H9 (cell line): ENCODE results near the gene NR3C2. TPM values are rescaled to one million over a fixed set of nuclear protein-coding genes. Genes with fewer than 3 reads are reported as not detected.

Source experiments
- DNase-seq: peaks from one replicate; pipeline ENCODE4 v3.0.0-alpha.2; 2017
- H2AFZ ChIP-seq: one replicate; pipeline ENCODE4 v1.6.1; 2013; ENCODE audit warnings: mild to moderate bottlenecking, low read length, control low read depth, moderate library complexity
- H2AK5ac ChIP-seq: 2 replicates; pipeline ENCODE4 v1.6.1; 2013; ENCODE audit warnings: low read length, control low read depth, mixed read lengths; ENCODE audit not compliant: insufficient read length
- H2BK120ac ChIP-seq: one replicate; pipeline ENCODE4 v1.6.1; 2013; ENCODE audit warnings: low read depth, mild to moderate bottlenecking, low read length, control low read depth, inconsistent platforms; ENCODE audit not compliant: poor library complexity, severe bottlenecking
- H2BK12ac ChIP-seq: 2 replicates; pipeline ENCODE4 v1.6.1; 2013; ENCODE audit warnings: low read length, control low read depth, mixed read lengths, low read depth; ENCODE audit not compliant: insufficient read length
- H2BK15ac ChIP-seq: 2 replicates; pipeline ENCODE4 v1.6.1; 2013; ENCODE audit warnings: low read depth, low read length, control low read depth
- H2BK20ac ChIP-seq: one replicate; pipeline ENCODE4 v1.6.1; 2013; ENCODE audit warnings: low read depth, mild to moderate bottlenecking, low read length, control low read depth, inconsistent platforms; ENCODE audit not compliant: poor library complexity, severe bottlenecking
- H2BK5ac ChIP-seq: 2 replicates; pipeline ENCODE4 v1.6.1; 2013; ENCODE audit warnings: low read length, control low read depth, mixed read lengths; ENCODE audit not compliant: insufficient read length
- H3K14ac ChIP-seq: 2 replicates; pipeline ENCODE4 v1.6.1; 2013; ENCODE audit warnings: low read length, control low read depth; ENCODE audit not compliant: insufficient read depth
- H3K18ac ChIP-seq: 2 replicates; pipeline ENCODE4 v1.6.1; 2013; ENCODE audit warnings: low read depth, mild to moderate bottlenecking, mixed read lengths, low read length, control low read depth; ENCODE audit not compliant: insufficient read length
- H3K23ac ChIP-seq: 2 replicates; pipeline ENCODE4 v1.6.1; 2013; ENCODE audit warnings: low read length, control low read depth, mixed read lengths, low read depth; ENCODE audit not compliant: insufficient read length
- H3K23me2 ChIP-seq: 2 replicates; pipeline ENCODE4 v1.6.1; 2013; ENCODE audit warnings: low read depth, mild to moderate bottlenecking, mixed read lengths, low read length, control low read depth; ENCODE audit not compliant: insufficient read length, poor library complexity, severe bottlenecking
- H3K27ac ChIP-seq: 2 replicates; pipeline ENCODE4 v1.5.1; 2013; ENCODE audit warnings: low read length, control low read depth, mixed read lengths, low read depth; ENCODE audit not compliant: insufficient read length
- H3K27me3 ChIP-seq: 2 replicates; pipeline ENCODE4 v1.6.1; 2013; ENCODE audit warnings: low read length, control low read depth, inconsistent platforms; ENCODE audit not compliant: insufficient read depth
- H3K4ac ChIP-seq: 2 replicates; pipeline ENCODE4 v1.6.1; 2013; ENCODE audit warnings: low read depth, mild to moderate bottlenecking, control low read depth, inconsistent platforms, low read length, moderate library complexity
- H3K4me1 ChIP-seq: 2 replicates; pipeline ENCODE4 v1.6.1; 2013; ENCODE audit warnings: low read length, control low read depth, inconsistent platforms; ENCODE audit not compliant: insufficient read depth
- H3K4me2 ChIP-seq: 2 replicates; pipeline ENCODE4 v1.6.1; 2013; ENCODE audit warnings: low read length, control low read depth, mixed read lengths; ENCODE audit not compliant: insufficient read length, insufficient read depth
- H3K56ac ChIP-seq: 2 replicates; pipeline ENCODE4 v1.6.1; 2013; ENCODE audit warnings: low read depth, mild to moderate bottlenecking, mixed read lengths, low read length, control low read depth; ENCODE audit not compliant: insufficient read length
- H3K79me1 ChIP-seq: 2 replicates; pipeline ENCODE4 v1.6.1; 2013; ENCODE audit warnings: low read depth, mild to moderate bottlenecking, moderate library complexity, low read length, control low read depth, inconsistent platforms; ENCODE audit not compliant: insufficient read depth, poor library complexity, severe bottlenecking
- H3K79me2 ChIP-seq: 2 replicates; pipeline ENCODE4 v1.6.1; 2013; ENCODE audit warnings: low read length, control low read depth, inconsistent platforms; ENCODE audit not compliant: insufficient read depth
- H3K9ac ChIP-seq: 2 replicates; pipeline ENCODE4 v1.6.1; 2013; ENCODE audit warnings: low read length, control low read depth, mixed read lengths; ENCODE audit not compliant: insufficient read length; ENCODE audit errors: extremely low read depth
- H3K9me3 ChIP-seq: one replicate; pipeline ENCODE4 v1.6.1; 2013; ENCODE audit warnings: low read depth, low read length, inconsistent platforms; ENCODE audit not compliant: control insufficient read depth
- H3T11ph ChIP-seq: one replicate; pipeline ENCODE4 v1.6.1; 2013; ENCODE audit warnings: mild to moderate bottlenecking, low read length, control low read depth, inconsistent platforms
- H4K20me1 ChIP-seq: one replicate; pipeline ENCODE4 v1.6.1; 2013; ENCODE audit not compliant: control insufficient read depth, insufficient read length, insufficient read depth
- H4K5ac ChIP-seq: 2 replicates; pipeline ENCODE4 v1.6.1; 2013; ENCODE audit warnings: low read depth, mild to moderate bottlenecking, mixed read lengths, low read length, control low read depth; ENCODE audit not compliant: insufficient read length
- H4K8ac ChIP-seq: replicated peaks from 2 replicates; pipeline ENCODE4 v1.6.1; 2013; ENCODE audit warnings: low read length, control low read depth, mixed read lengths, low read depth; ENCODE audit not compliant: insufficient read length
- H4K91ac ChIP-seq: 2 replicates; pipeline ENCODE4 v1.6.1; 2013; ENCODE audit warnings: low read depth, mild to moderate bottlenecking, moderate library complexity, mixed read lengths, low read length, control low read depth; ENCODE audit not compliant: insufficient read length
- H3K27ac Mint-ChIP-seq, 3 experiments: 2 replicates in 2 of 3; 3 replicates in 1 of 3; pipeline ENCODE4 v1.8.0; 2020 to 2021; ENCODE audit warnings: mixed read lengths in 3 of 3, mild to moderate bottlenecking in 1 of 3, moderate library complexity in 1 of 3
- H3K27me3 Mint-ChIP-seq: 2 replicates; pipeline ENCODE4 v1.8.0; 2021; ENCODE audit warnings: low read depth, mild to moderate bottlenecking, moderate library complexity, mixed read lengths
- H3K36me3 Mint-ChIP-seq, 3 experiments: 2 replicates in 2 of 3; 3 replicates in 1 of 3; pipeline ENCODE4 v1.8.0; 2020 to 2021; ENCODE audit warnings: low read depth in 3 of 3, mixed read lengths in 3 of 3; ENCODE audit not compliant: insufficient read depth in 1 of 3
- H3K4me1 Mint-ChIP-seq, 2 experiments: 2 replicates each; pipeline ENCODE4 v1.8.0; 2020; ENCODE audit warnings: mixed read lengths in 2 of 2
- H3K4me3 Mint-ChIP-seq, 2 experiments: 2 replicates in 1 of 2; 3 replicates in 1 of 2; pipeline ENCODE4 v1.8.0; 2020 to 2021; ENCODE audit warnings: mild to moderate bottlenecking in 2 of 2, mixed read lengths in 2 of 2, moderate library complexity in 1 of 2
- H3K9me3 Mint-ChIP-seq, 2 experiments: 2 replicates in 1 of 2; 3 replicates in 1 of 2; pipeline ENCODE4 v1.8.0; 2020; ENCODE audit warnings: mild to moderate bottlenecking in 2 of 2, mixed read lengths in 2 of 2, moderate library complexity in 1 of 2
- WGBS: extraction: QIAGEN DNeasy Blood & Tissue Kit; methylation state at CpG from one replicate; pipeline ENCODE4 v1.1.7; 2013; ENCODE audit warnings: missing lambda C conversion rate, low lambda C conversion rate, mixed read lengths; ENCODE audit not compliant: insufficient read length; ENCODE audit errors: extremely low coverage; 5-methylcytosine and 5-hydroxymethylcytosine counted together
- total RNA-seq: library from RNA; stranded (reverse); gene quantifications from 2 replicates; pipeline ENCODE4 v1.2.1, GENCODE V29; 2021
- TF ChIP-seq, protein P1 (sequence below): fragments of 200-600 bp; sonication (generic); conservative IDR thresholded peaks from 3 replicates; pipeline ENCODE4 v1.8.0; 2021; ENCODE audit warnings: antibody characterized with exemption, mild to moderate bottlenecking

NR3C2 gene
- total RNA-seq, 1 experiment from 2014 or later, result 1.4 TPM

DNA sequence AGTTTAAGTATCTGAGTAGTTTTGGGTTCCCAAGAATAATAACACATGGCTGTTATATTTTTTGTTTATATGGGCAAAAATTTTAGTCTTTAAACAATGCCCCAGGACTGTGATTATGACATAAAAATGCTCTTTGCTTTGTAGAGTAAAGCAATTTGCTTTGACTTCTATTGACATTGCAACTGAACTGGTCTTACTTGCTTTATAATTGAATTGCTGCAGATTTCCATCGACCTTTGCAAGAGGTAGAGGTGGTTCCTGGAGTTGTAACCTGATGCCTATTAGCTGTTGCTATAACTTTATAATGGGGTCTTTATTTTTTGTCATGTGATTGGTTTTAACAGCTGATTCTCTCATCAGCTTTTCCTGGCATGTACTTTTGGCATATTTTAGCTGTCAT, 407.4 kb downstream of the NR3C2 start:
- H2AFZ ChIP-seq, result no peak overlapping the region
- no peak overlapping the region for H4K8ac ChIP-seq
- no peaks in the 10 kb centered on the region for H3K79me1 ChIP-seq
- no peaks in the 10 kb centered on the region for H4K20me1 ChIP-seq
- H3T11ph ChIP-seq, result no peak overlapping the region
- no peak overlapping the region for H2BK15ac ChIP-seq
- no peak overlapping the region for H3K4me3 Mint-ChIP-seq
- H3K4me1 Mint-ChIP-seq, result peaks cover 2 to 9% of the 10 kb centered on the region in 2 experiments; a peak in 2 of 4 replicates
- no peak for DNase-seq
- H2BK12ac ChIP-seq, result no peak overlapping the region
- H3K4me2 ChIP-seq, result no peak overlapping the region
- no peak overlapping the region for H3K56ac ChIP-seq
- H3K18ac ChIP-seq, result no peak overlapping the region
- no peak overlapping the region; a peak in 1 of 7 replicates for H3K27ac Mint-ChIP-seq
- H3K23ac ChIP-seq, result no peak overlapping the region
- no peaks in the 10 kb centered on the region for H3K79me2 ChIP-seq
- H3K27ac ChIP-seq, result no peak overlapping the region
- H3K36me3 Mint-ChIP-seq, result no peaks in the 10 kb centered on the region
- no peak overlapping the region for H2AK5ac ChIP-seq
- no peaks in the 10 kb centered on the region for H3K23me2 ChIP-seq
- H3K4me1 ChIP-seq, result no peaks in the 10 kb centered on the region
- no peaks in the 10 kb centered on the region for H3K9me3 ChIP-seq
- no peak overlapping the region for H2BK5ac ChIP-seq
- no peak overlapping the region for H4K5ac ChIP-seq
- no peak overlapping the region for H2BK120ac ChIP-seq
- no peak overlapping the region for H4K91ac ChIP-seq
- no CpG with 5 or more reads among the region's 1 CpG for WGBS
- no peak overlapping the region for H3K14ac ChIP-seq
- no peaks in the 10 kb centered on the region for H3K9me3 Mint-ChIP-seq
- no peak overlapping the region for H3K4ac ChIP-seq
- H3K27me3 Mint-ChIP-seq, result no peaks in the 10 kb centered on the region
- no peak overlapping the region for H3K9ac ChIP-seq
- TF ChIP-seq, protein P1, sequence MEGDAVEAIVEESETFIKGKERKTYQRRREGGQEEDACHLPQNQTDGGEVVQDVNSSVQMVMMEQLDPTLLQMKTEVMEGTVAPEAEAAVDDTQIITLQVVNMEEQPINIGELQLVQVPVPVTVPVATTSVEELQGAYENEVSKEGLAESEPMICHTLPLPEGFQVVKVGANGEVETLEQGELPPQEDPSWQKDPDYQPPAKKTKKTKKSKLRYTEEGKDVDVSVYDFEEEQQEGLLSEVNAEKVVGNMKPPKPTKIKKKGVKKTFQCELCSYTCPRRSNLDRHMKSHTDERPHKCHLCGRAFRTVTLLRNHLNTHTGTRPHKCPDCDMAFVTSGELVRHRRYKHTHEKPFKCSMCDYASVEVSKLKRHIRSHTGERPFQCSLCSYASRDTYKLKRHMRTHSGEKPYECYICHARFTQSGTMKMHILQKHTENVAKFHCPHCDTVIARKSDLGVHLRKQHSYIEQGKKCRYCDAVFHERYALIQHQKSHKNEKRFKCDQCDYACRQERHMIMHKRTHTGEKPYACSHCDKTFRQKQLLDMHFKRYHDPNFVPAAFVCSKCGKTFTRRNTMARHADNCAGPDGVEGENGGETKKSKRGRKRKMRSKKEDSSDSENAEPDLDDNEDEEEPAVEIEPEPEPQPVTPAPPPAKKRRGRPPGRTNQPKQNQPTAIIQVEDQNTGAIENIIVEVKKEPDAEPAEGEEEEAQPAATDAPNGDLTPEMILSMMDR, result no peak
- H2BK20ac ChIP-seq, result no peak overlapping the region
- H3K27me3 ChIP-seq, result no peaks in the 10 kb centered on the region
